T-helper 1 cell (primary cell): Measurements from ENCODE around the gene HNRNPL.
"Not testable (repeated sequence)": the region's sequence is repeated elsewhere in the genome, so short reads cannot be mapped to it uniquely, and the experiment has no call there.

Source experiments
- DNase-seq, 5 donors: peaks; one replicate each; pipeline ENCODE4 v3.0.0-alpha.2; 2012 to 2020
- total RNA-seq, 4 donors: gene quantifications; one replicate each; lab custom pipeline; 2026; lab: John Stamatoyannopoulos, UW

HNRNPL gene
- total RNA-seq: 281 to 342 (median 304) reads per million in 4 donors

- DNase-seq: peak; percentile 98 to 100 (median 99)
Measured at GRCh38 chr19:38849860-38850435, at the start of gene HNRNPL. Gene HNRNPL, minus strand, starts transcription at chr19:38849986. Its CDS starts 20 bp downstream, at chr19:38849966.

- DNase-seq: no peak
Measured at GRCh38 chr19:38898788-38899446, 49.1 kb upstream of the HNRNPL start.

- no peak for DNase-seq
Measured at GRCh38 chr19:38894968-38895367, 45.2 kb upstream of the HNRNPL start.

GRCh38 chr19:38893341-38893771 is 43.6 kb upstream of the HNRNPL start:
- DNase-seq: no peak

- DNase-seq: no peak
Measured at GRCh38 chr19:38892841-38893240, 43.1 kb upstream of the HNRNPL start.

GRCh38 chr19:38891771-38892170 is 42.0 kb upstream of the HNRNPL start:
- DNase-seq: no peak

- DNase-seq: no peak
Measured at GRCh38 chr19:38890686-38891085, 40.9 kb upstream of the HNRNPL start.

- DNase-seq: no peak
Measured at GRCh38 chr19:38889803-38890202, 40.0 kb upstream of the HNRNPL start.

- DNase-seq: no peak
Measured at GRCh38 chr19:38888876-38889275, 39.1 kb upstream of the HNRNPL start.

- not testable (repeated sequence) for DNase-seq
Measured at GRCh38 chr19:38884691-38885090, 34.9 kb upstream of the HNRNPL start.

- DNase-seq: no peak
Measured at GRCh38 chr19:38883286-38883685, 33.5 kb upstream of the HNRNPL start.

GRCh38 chr19:38880882-38881609 is 31.3 kb upstream of the HNRNPL start:
- no peak for DNase-seq

- DNase-seq: no peak
Measured at GRCh38 chr19:38880076-38880881, 30.5 kb upstream of the HNRNPL start.

- DNase-seq: no peak
Measured at GRCh38 chr19:38879400-38879751, 29.6 kb upstream of the HNRNPL start.

GRCh38 chr19:38878575-38879399 is 29.0 kb upstream of the HNRNPL start:
- DNase-seq: no peak

- peak; percentile 37 to 83 (median 54) for DNase-seq
Measured at GRCh38 chr19:38877781-38878574, 28.2 kb upstream of the HNRNPL start, which contains the start of gene RINL. Gene RINL, minus strand, starts transcription at chr19:38878275. Its CDS starts 1,533 bp downstream, at chr19:38876742.

- no peak for DNase-seq
Measured at GRCh38 chr19:38875656-38876395, 26.0 kb upstream of the HNRNPL start.

GRCh38 chr19:38873400-38873799 is 23.6 kb upstream of the HNRNPL start:
- DNase-seq: not testable (repeated sequence)

- no peak for DNase-seq
Measured at GRCh38 chr19:38870612-38871011, 20.8 kb upstream of the HNRNPL start.
